ENCODE results near the gene INO80E.
"Not testable (repeated sequence)": the region's sequence is repeated elsewhere in the genome, so short reads cannot be mapped to it uniquely, and the experiment has no call there.

INO80E gene

GRCh38 chr16:30033270-30033669 is 37.2 kb downstream of the INO80E start:
- DNase-seq: no peak

GRCh38 chr16:30040221-30040620 is 44.2 kb downstream of the INO80E start:
- DNase-seq: peak; percentile 54

GRCh38 chr16:30040690-30041089 is 44.6 kb downstream of the INO80E start:
- DNase-seq: not testable (repeated sequence)

GRCh38 chr16:30041841-30042240 is 45.8 kb downstream of the INO80E start:
- DNase-seq: peak; percentile 75

- no peak for DNase-seq
Measured at GRCh38 chr16:30046178-30046577, 50.1 kb downstream of the INO80E start.

DNA sequence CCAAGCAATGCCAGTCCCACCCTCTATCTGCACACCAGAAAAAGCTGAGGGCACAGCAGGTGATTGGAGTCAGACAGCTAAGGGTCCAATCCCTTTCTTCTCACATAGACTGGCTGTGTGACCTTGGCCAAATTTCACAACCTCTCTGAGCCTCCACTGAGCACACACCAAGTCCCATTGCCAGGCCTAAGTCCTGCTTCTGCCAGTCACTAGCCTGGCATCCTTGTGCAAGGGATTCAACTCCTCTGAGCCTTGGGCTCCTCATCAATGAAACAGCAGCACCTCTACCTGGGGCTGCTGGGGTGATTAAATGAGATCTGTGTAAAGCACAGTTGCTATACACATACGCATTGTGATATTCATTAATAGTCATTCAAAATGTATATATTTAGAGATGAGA is 50.5 kb downstream of the INO80E start:
- no peak for DNase-seq

- DNase-seq: no peak
Measured at GRCh38 chr16:30049871-30050270, 53.8 kb downstream of the INO80E start.

DNA sequence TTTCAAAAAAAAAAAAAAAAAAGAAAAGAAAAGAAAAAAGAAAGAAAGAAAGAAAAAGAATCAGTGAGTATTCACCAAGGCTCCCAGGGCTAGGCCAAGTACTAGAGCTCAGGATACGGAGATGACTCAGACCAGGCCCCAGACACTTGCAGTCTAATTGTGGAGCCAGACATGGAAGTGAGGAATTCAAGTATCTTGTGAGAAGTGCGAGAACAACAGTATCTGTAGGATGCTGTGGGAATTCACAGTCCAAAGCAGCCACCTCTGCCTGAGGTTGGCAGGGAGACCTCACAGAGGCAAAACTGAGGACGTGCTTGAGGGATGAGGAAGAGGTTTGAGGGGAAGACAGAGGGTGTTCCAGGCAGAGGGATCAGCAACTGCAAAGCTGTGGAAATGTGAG is 55.5 kb downstream of the INO80E start:
- no peak for DNase-seq

GRCh38 chr16:30052671-30053372 is 56.8 kb downstream of the INO80E start:
- DNase-seq: peak; percentile 97

GRCh38 chr16:30053376-30054015 is 57.5 kb downstream of the INO80E start:
- no peak for DNase-seq

DNA sequence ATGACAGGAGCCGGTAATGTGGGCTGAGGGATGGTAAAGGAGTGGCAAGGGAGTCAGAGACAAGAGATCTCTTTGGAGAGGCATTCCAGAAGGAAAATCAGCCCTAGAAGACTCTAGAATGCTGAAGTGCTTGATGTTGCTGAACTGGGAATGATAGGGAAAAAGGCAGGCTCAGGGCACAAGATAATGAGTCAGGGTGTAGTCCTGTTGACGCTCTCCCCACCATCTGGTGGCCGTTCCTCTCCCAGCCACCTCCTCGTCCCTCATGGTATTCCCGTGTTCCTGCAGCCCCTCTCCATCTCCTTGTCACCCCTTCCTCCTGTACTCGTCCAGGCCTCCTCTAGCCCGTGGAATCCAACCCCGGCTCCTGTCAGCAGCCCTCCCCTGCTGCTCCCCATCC is 58.4 kb downstream of the INO80E start:
- no peak for DNase-seq

DNA sequence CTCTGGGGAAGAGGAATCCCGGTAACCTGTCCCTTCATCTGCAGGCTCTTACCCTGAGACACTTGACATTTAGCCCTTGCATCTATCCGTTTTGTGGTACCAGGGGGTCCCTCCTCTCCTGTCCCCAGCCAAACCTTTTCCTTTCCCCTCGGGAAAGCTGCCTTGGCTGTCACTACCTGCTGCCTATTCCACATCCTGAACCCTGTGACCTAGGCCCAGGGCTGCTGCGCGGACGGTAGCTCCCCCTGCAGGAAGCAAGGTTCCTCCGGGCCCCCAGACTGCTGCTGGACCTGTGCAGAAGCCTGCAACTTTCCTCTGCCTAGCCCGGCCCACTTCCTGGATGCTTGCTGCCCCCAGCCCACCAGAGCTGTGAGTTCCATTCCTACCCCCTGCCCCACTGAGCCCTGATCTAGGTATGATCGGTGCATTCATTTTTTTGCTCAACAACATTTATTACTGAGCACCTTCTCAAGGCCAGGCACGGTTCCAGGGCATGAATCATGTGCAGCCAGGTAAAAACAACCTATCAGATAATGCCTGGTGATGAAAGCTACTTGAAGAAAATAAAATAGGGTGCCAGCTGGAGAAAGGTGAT is 59.0 kb downstream of the INO80E start:
- peak; percentile 74 for DNase-seq
